NOMO-1 (cell line): Measurements from ENCODE around the gene ENPP6.
A peak's percentile ranks its signal among the peaks of the same experiment; 100 is the strongest.
"Not testable (repeated sequence)": the region's sequence is repeated elsewhere in the genome, so short reads cannot be mapped to it uniquely, and the experiment has no call there.

ENCODE experiments used
- DNase-seq, 2 experiments: peaks; one replicate each; lab custom pipeline; 2025; ENCODE audit not compliant: unreplicated experiment in 2 of 2; lab: John Stamatoyannopoulos, UW

The ENPP6 gene

GRCh38 chr4:184066584-184067300 lies 150.9 kb downstream of the ENPP6 start:
- DNase-seq = no peak

DNA sequence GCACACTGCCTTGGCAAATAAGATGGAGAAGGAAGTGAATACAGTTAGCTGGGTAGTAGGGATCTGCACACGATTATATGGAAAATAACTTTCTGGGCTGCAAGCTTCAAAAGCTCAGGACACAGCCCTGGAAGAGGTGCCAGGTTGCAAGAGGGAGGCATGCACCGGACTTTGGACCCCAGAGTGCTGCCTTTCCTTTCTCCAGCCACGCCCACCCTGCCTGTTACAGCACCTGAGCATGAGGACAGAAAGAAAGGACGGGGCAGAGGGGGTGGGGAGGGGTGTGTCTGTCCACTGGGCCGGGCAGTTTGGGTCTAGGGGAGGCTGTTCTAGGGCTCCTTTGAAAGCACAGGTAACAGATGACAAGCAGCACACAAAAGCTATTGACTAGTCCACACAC lies 152.8 kb downstream of the ENPP6 start:
- DNase-seq = no peak

- DNase-seq = peak in 1 of 2 experiments; percentile 18
Measured at GRCh38 chr4:184062769-184063168, 154.9 kb downstream of the ENPP6 start.

- no peak for DNase-seq
Measured at GRCh38 chr4:184061582-184061981, 156.1 kb downstream of the ENPP6 start.

GRCh38 chr4:184059099-184059498 lies 158.6 kb downstream of the ENPP6 start:
- no peak for DNase-seq

DNA sequence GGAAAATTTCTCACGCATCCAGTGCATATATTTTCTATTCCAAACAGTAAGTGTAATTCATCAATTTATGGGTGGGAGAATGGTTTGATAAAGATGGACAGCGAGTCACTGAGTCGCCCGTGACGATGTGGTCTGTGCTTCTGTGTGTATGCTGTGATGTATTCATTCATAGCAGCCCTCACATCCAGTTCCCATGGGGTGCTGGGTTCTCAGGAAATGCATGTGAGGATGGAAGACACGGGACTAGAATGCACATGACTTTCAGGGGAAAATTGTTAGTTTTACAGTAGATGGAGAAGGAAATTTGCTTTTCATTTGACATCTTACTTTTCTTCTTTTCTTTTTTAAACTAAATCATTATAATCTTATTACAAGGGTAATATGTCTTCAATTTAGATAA lies 159.6 kb downstream of the ENPP6 start:
- DNase-seq = no peak

DNA sequence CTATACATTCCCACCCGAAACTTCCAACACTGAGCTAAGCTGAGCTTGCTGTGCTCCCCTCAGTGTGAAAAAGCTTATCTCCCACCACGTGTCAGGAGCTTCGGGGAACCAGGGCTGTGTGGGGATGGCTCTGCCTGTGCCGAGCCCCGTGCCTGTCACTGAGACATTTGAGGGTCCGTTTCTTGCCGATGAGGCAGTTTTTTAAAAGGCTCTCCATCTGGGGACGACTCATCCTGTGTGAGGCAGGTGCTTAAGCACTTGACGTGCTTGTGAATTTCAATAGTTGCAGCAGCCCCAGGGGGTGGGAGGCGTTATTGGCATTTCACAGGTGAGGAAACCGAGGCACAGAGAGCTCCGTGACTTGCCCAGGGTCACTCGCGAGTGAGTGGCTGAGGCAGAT lies 160.8 kb downstream of the ENPP6 start:
- no peak for DNase-seq

DNA sequence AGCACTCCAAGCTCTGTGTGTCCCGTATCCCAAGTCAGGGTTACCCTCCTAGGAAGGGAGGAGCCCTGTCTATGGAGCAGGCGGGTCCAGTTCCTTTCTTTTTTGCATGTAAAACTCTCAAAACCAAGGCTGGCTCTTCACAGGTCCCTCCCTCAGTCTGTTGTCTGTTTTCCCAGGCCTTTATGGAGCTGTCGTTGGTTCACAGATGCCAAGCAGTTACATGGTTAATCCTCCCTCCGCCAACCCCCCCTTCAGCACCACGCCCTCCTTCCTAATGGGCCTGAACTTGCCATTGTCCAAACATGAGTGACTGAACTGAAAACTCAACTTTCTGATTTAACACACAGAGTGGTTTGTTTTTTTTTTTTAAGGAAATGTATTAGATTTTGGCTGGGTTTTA lies 164.2 kb downstream of the ENPP6 start:
- DNase-seq = no peak

DNA sequence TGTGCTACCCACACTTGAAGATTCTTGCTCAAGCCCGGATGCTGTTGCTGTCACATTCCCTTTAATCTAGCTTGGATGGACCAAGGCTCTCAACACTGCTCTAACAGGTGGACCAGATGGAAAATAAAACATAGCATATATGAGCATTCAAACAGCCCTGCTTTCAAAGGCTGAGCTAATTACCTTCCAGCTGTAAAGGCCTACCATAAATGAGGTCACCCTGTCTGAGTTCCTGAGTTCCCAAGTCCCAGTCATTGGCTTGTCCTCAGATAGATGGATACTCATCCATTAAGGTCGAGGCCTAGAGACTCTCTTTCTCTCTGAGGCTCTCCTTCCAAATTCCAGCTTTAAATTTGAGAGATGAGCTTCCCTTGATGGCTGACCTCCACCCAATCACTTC lies 165.1 kb downstream of the ENPP6 start:
- DNase-seq = no peak

- DNase-seq = not testable (repeated sequence)
Measured at GRCh38 chr4:184051262-184051661, 166.4 kb downstream of the ENPP6 start.

- no peak for DNase-seq
Measured at GRCh38 chr4:184046148-184046547, 171.5 kb downstream of the ENPP6 start.

GRCh38 chr4:184041156-184041555 lies 176.5 kb downstream of the ENPP6 start:
- no peak for DNase-seq

- no peak for DNase-seq
Measured at GRCh38 chr4:184039963-184040383, 177.7 kb downstream of the ENPP6 start.
